ENCODE results near the gene KIF26B.
A peak's percentile ranks its signal among the peaks of the same experiment; 100 is the strongest.

Gene KIF26B

DNA sequence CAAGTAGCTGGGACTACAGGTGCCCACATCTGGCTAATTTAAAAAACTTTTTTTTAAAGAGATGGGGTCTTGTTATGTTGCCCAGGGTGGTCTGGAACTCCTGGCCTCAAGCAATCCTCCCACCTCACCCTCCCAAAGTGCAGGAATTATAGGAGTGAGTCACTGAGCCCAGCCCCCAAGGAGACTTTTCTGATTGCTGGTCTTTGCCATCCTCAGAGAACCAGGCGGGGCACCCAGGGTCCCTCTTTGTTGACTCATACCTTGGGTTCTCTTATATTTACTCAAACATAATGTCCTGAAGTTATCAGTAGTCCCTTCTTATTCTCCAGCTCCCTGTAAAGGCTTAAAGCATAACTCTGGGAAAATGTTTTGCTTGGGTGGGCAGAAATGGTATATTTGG lies 51.1 kb downstream of the KIF26B start:
- Mint-ChIP-seq H3K4me1 (no peaks in the 10 kb centered on the region), H3K4me3 (no peak overlapping the region), H3K27ac (no peak overlapping the region), H3K27me3 (peaks cover 6% of the 10 kb centered on the region), H3K9me3 (peaks cover 18 to 28% of the 10 kb centered on the region in 2 donors)
- no peak for ATAC-seq
- no peak for DNase-seq

DNA sequence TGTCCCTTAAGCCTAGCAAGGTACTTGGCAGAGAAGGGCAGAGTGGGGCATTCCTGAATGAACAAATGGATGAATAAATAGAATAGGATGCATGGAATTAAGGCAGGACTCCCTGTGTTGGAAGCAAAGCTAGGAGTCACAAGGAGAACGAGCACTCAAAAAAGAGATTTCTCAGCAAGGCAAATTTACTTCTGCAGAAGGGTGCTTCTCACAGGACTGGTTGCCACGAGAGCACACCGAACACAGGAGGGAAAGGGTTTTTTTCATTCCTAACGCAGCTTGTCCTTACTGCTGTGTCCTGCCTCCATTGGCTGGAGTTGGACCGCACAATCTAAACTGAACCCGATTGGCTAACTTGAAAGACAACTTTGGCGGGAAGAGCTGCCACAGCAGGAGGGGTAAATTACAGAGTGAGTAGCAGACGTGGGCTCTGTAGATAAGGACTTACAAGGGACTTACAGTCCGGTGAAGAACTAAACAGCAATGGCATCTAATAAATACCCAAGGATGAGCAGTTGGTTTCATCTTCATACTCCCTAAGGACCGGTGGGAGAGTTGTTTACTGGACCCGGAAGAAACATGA lies 52.4 kb downstream of the KIF26B start:
- ATAC-seq (no peak), DNase-seq (no peak)
- Mint-ChIP-seq H3K27ac (peak overlapping the region in 1 of 2 donors; percentile 85), H3K4me1 (no peaks in the 10 kb centered on the region), H3K27me3 (no peaks in the 10 kb centered on the region), H3K9me3 (peaks cover 18 to 28% of the 10 kb centered on the region in 2 donors), H3K4me3 (no peak overlapping the region)

DNA sequence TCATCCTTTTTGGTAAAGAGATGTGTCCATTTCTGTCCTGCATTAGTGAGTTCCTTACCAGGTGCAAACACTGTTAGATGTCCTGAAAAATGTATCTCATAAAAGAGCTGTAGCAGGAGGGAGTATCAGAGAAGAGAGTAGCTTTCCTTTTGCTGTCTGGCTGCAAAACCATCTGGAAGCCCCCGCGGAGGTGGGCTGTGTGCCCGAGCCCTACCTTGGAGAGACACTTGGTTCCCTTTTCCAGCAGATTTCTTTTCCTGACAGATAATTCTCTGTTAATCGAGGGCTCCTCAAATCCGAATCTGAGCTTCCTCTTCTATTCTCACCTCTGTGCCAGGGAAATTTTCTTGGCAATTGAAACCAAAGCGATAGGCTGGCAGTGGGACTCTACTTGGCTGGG lies 53.0 kb downstream of the KIF26B start:
- Mint-ChIP-seq H3K9me3 (peaks cover 18 to 28% of the 10 kb centered on the region in 2 donors), H3K27ac (no peak overlapping the region), H3K27me3 (no peaks in the 10 kb centered on the region), H3K4me1 (no peaks in the 10 kb centered on the region), H3K4me3 (no peak overlapping the region)
- no peak for ATAC-seq
- DNase-seq, result no peak

DNA sequence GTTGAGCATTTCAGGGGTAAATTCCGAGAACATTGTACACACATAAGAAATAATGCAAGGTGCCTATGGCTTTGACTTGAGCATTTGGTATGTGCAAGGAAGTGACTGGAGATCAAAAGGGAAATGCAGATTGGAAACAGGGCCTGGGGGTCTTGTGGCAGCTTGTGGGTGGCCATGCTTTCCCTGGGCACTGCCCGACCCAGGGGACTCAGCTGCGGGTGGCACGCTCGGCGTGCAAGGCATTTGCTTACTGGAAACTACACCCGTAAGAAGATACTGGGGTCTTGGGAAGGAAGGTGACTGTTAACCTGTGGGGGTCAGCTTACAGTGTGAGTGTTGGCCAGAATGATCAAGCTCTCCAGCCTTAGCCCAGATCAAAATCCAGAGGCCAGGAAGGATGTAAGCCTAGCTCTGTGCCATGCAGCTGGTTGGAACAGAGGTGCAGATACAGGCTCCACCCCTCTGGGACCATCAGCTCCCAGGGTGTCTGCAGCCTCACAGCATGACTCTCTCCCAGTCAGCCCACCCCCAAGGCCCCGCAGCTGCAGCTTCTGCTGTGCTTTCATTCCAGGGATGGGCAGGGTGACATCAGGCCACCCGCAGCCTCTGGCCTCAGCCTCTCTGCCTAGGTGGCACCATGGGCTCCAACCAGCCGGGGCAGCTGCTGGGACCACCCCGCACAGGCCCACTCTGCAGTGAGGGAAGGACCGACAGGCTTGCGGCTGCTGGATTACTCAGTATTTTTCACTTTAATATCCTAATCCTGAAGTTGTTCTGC lies 55.1 kb downstream of the KIF26B start:
- peaks cover 18 to 28% of the 10 kb centered on the region in 2 donors for H3K9me3 Mint-ChIP-seq
- H3K4me1 Mint-ChIP-seq, result no peaks in the 10 kb centered on the region
- no peaks in the 10 kb centered on the region for H3K27me3 Mint-ChIP-seq
- H3K27ac Mint-ChIP-seq, result no peak overlapping the region
- DNase-seq (no peak), ATAC-seq (no peak)
- H3K4me3 Mint-ChIP-seq, result no peak overlapping the region

DNA sequence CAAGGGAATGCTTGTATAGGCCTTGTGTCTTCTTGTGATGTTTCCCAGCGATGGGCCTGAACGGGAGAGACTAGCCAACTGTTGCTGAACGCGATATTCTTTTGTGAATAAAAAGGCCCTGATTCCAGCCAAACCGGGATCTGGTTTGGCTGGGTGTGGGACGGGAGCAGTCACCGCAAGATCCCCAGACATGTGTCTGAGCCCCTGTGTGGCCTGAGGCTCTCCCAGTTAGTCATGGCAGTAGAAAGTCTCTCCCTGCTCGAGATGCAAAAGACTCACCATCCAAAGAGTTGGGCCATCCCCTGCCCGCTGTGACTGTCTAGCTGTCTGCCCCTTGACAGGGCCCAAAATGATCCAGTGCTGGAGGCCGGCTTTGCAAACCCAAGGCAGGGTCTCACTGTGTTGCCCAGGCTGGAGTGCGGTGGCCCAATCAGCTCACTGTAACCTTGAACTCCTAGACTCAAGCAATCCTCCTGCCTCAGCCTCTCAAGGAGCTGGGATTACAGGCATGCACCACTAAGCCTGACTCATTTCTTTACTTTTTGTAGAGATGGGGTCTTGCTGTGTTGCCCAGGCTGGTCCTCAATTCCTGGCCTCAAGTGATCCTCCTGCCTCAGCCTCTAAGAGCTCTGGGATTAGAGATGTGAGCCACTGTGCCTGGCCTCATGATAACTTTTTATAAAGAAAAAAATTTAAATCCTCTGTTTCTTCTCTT lies 56.4 kb downstream of the KIF26B start:
- ATAC-seq, result no peak
- Mint-ChIP-seq H3K4me3 (no peak overlapping the region), H3K27me3 (no peaks in the 10 kb centered on the region), H3K9me3 (peaks cover 17 to 26% of the 10 kb centered on the region in 2 donors), H3K27ac (no peak overlapping the region), H3K4me1 (no peaks in the 10 kb centered on the region)
- no peak for DNase-seq

DNA sequence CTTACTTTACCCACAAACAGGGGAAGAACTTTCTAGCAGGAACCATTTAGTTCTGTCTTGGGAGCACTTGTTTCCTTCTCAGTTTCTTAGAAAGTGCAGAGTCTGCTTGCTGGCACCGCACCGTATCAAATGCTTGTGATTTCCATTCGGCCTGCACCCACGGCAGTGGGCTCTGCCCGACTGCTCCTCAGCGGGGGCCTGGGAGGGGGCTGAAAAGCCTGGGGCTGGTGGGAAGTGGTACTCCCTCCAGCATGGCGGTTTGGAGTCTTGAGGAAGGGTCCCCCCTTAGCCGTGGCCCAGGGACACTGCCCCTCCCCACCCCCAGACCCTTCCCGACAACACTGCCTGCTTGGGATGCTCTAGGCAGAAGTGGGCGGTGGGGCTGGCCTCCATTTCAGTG lies 57.0 kb downstream of the KIF26B start:
- no peaks in the 10 kb centered on the region for H3K27me3 Mint-ChIP-seq
- ATAC-seq (peak; percentile 37), DNase-seq (no peak)
- H3K9me3 Mint-ChIP-seq, result peaks cover 11 to 21% of the 10 kb centered on the region in 2 donors
- H3K27ac Mint-ChIP-seq, result no peak overlapping the region
- H3K4me3 Mint-ChIP-seq, result no peak overlapping the region
- no peaks in the 10 kb centered on the region for H3K4me1 Mint-ChIP-seq

DNA sequence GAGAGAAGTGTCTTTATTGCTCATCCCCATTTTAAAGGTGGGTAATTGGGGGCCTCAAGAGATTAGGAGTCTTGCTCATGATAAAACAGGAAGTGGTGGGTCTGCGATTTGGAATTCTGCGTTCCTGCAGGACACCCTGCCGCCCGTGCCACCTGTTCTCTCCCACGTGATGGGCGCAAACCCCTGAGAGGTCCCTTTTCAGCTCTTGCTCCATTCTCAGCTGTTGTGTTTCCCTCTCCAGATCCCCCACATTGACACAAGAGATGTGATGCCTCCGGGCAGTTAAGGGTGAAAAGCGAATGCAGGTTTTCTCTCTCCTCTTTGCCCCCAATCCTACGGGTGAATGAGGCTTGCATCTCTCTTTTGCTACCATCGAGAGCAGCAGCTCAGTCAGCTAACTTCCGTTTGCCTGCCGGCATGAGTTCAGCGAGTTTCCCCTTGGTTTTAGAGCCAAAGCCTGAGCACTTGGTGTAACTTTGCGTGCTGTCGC lies 57.5 kb downstream of the KIF26B start:
- no peak overlapping the region for H3K4me3 Mint-ChIP-seq
- DNase-seq, result no peak

DNA sequence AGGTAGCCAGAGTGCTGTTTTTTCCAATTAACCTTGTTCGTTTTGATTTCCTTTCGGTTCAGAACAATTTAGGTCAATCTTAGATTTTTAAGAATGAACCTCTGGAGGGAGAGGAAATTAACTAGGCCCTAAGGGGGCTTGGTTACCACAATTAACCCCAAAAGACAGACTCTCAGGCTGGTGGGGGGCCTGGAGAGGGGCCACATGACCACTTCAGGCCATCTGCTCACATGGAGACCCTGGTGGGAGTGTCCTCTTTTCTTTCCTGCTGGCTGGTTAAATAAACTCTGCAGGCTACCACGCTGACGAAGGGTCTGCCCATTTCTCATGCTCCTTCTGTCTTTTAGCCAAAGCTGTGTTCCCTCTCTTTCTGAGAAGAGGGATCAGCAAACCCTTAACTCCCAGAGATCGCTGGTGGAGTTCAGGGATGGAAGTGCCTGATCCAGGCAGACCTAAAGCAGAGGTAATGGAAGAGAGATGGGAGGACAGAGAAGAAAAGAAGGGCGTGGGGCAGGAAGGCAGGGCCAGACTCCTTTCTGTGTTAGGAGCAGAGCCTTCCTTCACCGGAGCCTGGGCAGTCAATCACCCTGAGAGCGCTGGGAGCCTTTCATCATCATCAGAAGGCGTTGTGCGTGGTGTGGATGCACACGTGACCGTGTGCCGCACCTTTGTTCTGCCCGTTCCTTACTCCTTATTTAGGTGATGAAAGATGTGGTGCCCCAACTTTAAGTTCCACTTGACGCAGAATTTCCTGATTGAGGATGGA lies 58.5 kb downstream of the KIF26B start:
- H3K27ac Mint-ChIP-seq, result peak overlapping the region in 1 of 2 donors; percentile 56

More for the DNA sequence above, 57.5 kb downstream of the KIF26B start:
- Mint-ChIP-seq H3K4me1 (no peaks in the 10 kb centered on the region), H3K27ac (no peak overlapping the region), H3K27me3 (no peaks in the 10 kb centered on the region), H3K9me3 (peaks cover 6 to 16% of the 10 kb centered on the region in 2 donors)
- no peak for ATAC-seq

DNA sequence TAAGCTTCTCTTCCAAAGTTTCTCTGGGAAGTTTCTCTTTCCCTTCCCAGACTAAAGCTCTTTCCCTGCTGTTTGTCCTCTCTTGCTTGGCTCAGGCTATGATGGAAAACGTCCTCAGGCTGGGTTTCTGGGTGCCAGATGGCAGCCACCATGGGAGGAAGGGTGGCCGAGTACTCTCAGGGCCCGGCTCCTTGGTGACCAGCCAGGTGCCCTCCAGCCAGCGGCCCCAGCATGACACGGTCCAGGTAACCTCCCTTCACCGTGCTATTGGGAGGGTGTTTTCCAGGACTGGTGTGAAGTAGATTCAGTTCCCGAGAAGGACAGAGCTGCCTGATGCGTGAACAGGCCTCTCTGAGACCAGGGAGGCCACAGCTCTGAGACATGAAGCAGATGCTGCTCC lies 60.3 kb downstream of the KIF26B start:
- ATAC-seq (no peak), DNase-seq (no peak)
- Mint-ChIP-seq H3K4me1 (no peaks in the 10 kb centered on the region), H3K4me3 (no peak overlapping the region), H3K27ac (no peak overlapping the region), H3K27me3 (no peaks in the 10 kb centered on the region), H3K9me3 (no peaks in the 10 kb centered on the region)

More for the DNA sequence above, 58.5 kb downstream of the KIF26B start:
- DNase-seq (no peak), ATAC-seq (no peak)
- Mint-ChIP-seq H3K9me3 (peaks cover 0 to 6% of the 10 kb centered on the region in 2 donors), H3K4me3 (no peak overlapping the region), H3K4me1 (no peaks in the 10 kb centered on the region), H3K27me3 (no peaks in the 10 kb centered on the region)

DNA sequence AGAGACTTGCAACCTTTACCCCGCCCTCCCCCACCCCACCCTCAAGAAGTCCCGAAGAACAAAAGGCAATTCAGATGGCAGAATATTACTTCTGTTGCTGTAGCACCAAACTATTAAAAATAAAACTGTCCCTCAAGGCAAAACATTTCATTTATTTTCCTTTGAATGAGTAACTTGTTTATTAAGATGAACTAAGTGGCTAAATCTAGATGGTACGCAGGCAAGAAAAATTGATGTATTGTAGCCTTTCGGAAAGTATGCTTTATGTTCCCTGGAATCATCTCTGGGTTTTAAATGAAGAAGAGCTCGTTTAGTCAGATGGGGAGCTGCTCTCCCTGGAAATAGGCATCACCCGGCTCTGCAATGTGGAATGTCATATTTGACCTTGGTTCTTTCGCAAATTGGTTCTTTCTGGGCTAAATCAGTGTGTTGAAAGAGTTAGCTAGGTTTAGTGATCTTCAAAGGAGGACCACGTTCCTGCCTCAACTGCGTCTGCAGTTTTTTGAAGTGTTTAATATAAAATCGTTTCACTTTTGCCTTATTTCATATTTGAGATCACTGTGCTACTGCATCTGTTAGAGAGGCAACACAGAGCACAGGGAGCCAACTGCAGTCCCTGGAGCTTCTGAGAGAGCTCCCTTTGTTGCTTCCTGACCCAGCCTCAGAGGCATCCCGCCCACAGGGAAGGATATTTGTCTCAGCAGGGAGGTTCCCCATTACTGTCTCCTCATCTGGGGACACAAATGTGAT lies 61.8 kb downstream of the KIF26B start:
- Mint-ChIP-seq H3K9me3 (no peaks in the 10 kb centered on the region), H3K4me3 (no peak overlapping the region), H3K27me3 (no peaks in the 10 kb centered on the region), H3K4me1 (no peaks in the 10 kb centered on the region), H3K27ac (no peak overlapping the region)
- ATAC-seq (no peak), DNase-seq (no peak)

DNA sequence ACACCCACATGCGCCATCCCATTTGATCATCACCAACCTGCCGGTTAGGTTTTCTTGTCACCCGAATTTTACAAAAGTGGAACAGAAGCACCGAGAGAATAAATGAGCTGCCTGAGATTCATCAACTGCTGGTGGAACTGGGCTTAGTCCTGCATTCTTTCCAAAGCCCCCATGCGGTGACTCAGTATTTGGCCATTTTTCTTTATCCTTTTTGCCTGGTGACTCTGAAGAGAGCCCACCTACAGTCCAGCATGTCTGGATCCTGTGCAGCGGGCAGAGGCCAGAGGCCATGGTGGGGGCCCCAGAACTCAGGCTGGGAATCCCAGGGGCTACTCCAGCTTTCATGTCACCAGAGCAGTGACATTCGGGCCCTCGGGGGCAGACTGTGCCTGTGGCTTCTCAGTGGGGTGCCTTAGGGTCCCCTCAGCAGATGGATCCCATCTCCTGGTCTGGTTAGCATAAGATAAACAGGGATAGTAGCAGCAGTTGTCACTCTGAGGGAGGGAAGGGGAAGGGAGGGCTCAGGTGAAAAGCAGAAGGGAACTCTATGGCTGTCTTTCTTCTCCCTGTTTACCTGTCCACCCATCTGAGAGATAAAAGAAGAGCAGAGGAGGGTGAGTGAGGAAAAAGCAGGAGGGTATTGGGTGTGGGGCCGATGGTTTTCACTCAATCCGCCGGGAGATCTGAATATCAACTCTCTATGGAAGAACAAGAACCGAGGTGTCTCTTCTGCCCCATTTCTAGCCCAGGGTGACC lies 63.2 kb downstream of the KIF26B start:
- ATAC-seq (no peak), DNase-seq (no peak)
- Mint-ChIP-seq H3K27me3 (no peaks in the 10 kb centered on the region), H3K4me1 (no peaks in the 10 kb centered on the region), H3K4me3 (no peak overlapping the region), H3K27ac (peak overlapping the region in 1 of 2 donors; percentile 61), H3K9me3 (no peaks in the 10 kb centered on the region)

DNA sequence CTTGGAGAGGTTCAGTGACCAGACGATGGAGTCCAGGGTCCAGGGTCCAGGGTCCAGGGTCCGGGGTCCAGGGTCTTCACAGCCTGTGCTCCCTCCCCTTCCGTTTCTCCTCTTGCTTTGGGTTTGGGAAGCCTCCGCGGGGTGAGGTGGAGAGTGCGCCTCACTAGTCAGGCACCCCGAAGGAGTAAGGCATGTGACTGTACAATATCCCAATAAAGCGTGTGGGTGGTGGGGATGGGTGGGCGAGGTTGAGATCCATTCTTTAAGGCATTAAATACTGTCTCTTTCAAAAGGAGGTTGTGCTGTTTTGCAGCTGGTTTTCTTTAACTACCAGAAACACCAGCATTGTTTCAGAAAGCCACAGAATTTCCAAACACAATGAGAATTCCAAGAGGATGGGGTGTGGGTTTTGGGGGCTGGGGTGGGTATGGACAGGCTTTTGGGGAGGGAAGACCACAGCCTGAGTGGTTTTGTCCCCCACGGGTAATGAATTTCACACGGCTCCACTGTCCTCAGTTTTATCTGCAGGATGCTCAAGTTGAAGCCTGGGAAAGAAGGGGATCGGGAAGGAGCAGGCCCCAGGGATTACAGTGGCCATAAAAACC lies 65.7 kb downstream of the KIF26B start:
- H3K27me3 Mint-ChIP-seq, result no peaks in the 10 kb centered on the region
- ATAC-seq (no peak), DNase-seq (no peak)
- no peaks in the 10 kb centered on the region for H3K9me3 Mint-ChIP-seq
- no peak overlapping the region for H3K4me3 Mint-ChIP-seq
- H3K4me1 Mint-ChIP-seq, result no peaks in the 10 kb centered on the region
- H3K27ac Mint-ChIP-seq, result no peak overlapping the region

DNA sequence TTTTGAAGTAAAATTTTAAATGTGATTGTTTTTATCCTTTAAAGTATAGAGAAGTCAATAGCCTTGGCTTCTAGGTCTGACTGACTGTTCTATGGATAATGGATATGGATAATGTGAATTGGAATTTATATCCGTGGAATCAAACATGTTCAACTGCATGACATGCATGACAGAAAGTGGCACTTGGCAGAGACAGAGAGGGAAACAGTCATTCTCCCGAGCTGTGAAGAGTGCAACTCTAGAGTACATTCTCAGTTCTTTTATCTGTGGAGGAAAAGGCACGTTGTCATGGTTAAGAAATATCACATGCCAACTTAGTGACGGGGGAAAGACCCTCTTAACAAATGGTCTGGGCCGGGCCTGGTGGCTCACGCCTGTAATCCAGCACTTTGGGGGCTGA lies 67.0 kb downstream of the KIF26B start:
- Mint-ChIP-seq H3K27me3 (no peaks in the 10 kb centered on the region), H3K9me3 (no peaks in the 10 kb centered on the region), H3K4me1 (no peaks in the 10 kb centered on the region), H3K4me3 (no peak overlapping the region), H3K27ac (no peak overlapping the region)
- ATAC-seq (no peak), DNase-seq (no peak)

All from stimulated activated naive CD8-positive, alpha-beta T cell treated with anti-CD3 and anti-CD28 coated beads, Interleukin-15, amount 100 ng/mL, for 72 hours (primary cell).